Measurements from ENCODE around the gene USHBP1.

Gene USHBP1

DNA sequence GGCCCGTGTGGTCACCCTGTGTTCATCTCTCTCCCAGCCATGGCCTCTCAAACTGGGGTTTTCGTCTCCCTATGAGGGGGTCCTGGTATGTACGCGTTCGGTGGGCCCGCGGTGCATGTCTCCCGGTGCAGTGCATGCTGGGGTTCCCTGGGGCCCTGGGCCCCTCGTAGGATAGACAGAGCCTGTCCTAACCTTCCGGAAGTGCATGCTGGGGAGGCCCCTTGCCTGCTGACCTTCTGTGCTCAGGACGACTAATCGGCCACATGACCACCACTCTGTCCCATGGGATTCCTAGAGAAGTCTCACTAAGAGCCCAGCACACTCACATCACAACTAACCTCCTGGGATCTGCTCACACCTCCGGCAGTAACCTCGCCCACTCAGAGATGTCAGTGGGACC lies 54.2 kb downstream of the USHBP1 start:
- DNase-seq (ENCODE audit: low read depth) = no peak

- no peak for DNase-seq (ENCODE audit: low read depth)
Measured at GRCh38 chr19:17209126-17210036, 55.2 kb downstream of the USHBP1 start.

DNA sequence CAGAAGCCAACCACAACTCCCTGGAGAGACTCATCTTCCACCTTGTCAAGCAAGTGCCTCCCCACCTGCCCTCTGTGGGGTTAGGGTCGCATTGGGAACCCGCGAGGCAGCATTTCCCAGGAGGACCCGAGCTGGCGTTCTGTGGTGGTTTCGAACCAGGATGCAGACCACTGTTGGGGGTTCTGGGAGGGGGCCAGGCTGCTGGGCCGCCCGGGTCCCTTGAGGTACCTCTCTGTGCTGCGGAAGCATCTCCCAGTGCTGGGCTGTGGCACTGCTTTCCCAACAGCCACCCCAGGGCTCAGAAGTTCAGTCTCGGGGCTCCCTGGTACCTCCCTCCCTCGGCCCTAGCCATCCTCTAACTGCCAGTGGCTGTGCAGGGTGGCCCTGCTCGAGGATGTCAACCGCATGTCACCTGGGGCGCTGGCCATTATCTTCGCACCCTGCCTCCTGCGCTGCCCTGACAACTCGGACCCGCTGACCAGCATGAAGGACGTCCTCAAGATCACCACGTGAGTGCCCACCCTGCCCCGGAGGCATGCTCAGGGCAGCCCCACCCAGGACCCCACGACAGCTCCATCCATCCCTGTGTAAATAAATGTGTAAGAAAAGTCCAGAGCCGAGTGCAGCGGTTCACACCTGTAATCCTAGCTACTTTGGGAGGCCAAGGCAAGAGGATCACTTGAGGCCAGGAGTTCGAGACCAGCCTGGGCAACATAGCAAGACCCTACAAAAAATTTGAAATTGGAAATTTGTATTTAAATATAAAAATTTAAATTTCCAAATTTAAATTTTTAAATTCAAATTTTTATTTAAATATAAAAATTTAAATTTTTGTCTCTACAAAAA lies 57.6 kb downstream of the USHBP1 start:
- DNase-seq (ENCODE audit: low read depth) = no peak

DNA sequence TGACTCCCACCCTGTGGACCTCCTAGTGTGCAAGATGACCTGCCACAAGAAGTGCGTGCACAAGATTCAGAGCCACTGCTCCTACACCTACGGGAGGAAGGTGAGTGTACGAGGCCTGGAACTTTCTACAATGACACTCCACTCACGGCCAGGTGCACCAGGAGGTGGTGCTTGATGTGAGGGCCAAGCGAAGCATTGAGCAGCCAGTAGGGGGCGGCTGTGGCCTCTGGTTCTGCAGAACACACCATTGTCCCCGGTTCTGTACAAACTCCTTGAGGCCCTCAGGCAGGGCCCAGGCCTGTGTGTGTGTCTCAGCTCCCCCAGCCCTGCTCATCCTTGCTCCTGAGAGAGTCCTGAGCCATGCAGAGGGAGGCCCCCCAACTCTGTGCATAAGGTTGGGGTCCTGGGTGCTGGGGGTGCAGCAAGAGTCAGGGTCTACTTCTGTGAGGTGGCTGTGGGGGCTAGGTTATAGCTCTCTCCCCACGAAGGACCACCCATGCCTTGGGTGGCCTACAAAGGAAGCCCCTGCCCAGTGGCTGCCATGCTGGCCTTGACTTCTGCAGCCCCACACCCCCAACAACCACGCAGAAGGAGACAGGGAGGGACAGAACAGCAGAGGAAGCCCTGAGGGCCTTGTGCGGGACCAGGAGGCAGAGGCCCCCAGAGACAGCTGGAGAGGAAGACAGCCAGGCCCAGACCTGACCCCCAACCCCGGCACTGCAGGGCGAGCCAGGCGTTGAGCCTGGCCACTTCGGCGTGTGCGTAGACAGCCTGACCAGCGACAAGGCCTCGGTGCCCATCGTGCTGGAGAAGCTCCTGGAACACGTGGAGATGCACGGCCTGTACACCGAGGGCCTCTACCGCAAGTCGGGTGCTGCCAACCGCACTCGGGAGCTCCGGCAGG lies 59.1 kb downstream of the USHBP1 start:
- peak; percentile 46 for DNase-seq (ENCODE audit: low read depth)

DNA sequence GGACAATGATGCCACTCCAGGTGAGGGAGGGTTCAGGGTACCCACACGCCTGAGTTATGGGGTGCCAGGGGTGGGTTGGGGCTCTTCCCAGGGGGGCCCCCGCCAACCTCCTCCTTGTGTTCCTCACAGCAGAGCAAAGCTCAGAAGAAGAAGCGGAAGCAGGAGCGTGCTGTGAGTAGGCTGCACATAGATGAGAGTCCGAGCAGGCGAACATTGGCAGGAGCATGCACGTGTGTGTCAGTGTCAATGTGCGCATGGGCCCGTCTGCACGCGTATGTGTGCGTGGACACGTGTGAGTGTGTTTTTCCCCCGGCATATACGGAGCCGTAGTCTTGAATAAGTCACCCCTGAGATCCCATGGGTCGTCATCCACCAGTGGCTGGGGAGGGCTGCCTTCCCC lies 61.8 kb downstream of the USHBP1 start:
- no peak for DNase-seq (ENCODE audit: low read depth)

GRCh38 chr19:17202249-17202648 lies 62.3 kb downstream of the USHBP1 start:
- DNase-seq (ENCODE audit: low read depth) = no peak

- no peak for DNase-seq (ENCODE audit: low read depth)
Measured at GRCh38 chr19:17200408-17201079, 64.0 kb downstream of the USHBP1 start.
